Mesenchymal stem cell (in vitro differentiated cells and primary cell): ENCODE data around the gene BTBD6.

Source experiments
- DNase-seq: peaks from one replicate; pipeline ENCODE4 v3.0.0-alpha.2; 2013
- H2AFZ ChIP-seq: one replicate; pipeline ENCODE4 v1.6.1; 2013; ENCODE audit warnings: low read depth, mild to moderate bottlenecking, control low read depth, inconsistent platforms, low read length, moderate library complexity
- H2AK5ac ChIP-seq: 2 replicates; pipeline ENCODE4 v1.6.1; 2013; ENCODE audit warnings: low read length, moderate library complexity, mild to moderate bottlenecking, inconsistent platforms; ENCODE audit not compliant: severe bottlenecking
- H2BK120ac ChIP-seq: one replicate; pipeline ENCODE4 v1.6.1; 2013; ENCODE audit warnings: low read depth, mild to moderate bottlenecking, inconsistent platforms, low read length, moderate library complexity
- H2BK12ac ChIP-seq, 2 experiments: one replicate each; pipeline ENCODE4 v1.6.1; 2013; ENCODE audit warnings: inconsistent platforms in 2 of 2, low read length in 2 of 2, mild to moderate bottlenecking in 2 of 2, moderate library complexity in 2 of 2, control low read depth in 1 of 2
- H2BK15ac ChIP-seq: one replicate; pipeline ENCODE4 v1.6.1; 2013; ENCODE audit warnings: mild to moderate bottlenecking, low read depth, inconsistent platforms; ENCODE audit not compliant: poor library complexity, severe bottlenecking
- H2BK5ac ChIP-seq: 2 replicates; pipeline ENCODE4 v1.6.1; 2013; ENCODE audit warnings: low read depth, mild to moderate bottlenecking, low read length, control low read depth, inconsistent platforms; ENCODE audit not compliant: poor library complexity, severe bottlenecking
- H3K14ac ChIP-seq, 2 experiments: one replicate each; pipeline ENCODE4 v1.6.1; 2013; ENCODE audit warnings: inconsistent platforms in 2 of 2, low read length in 2 of 2, control low read depth in 1 of 2, mild to moderate bottlenecking in 1 of 2, moderate library complexity in 1 of 2
- H3K18ac ChIP-seq, 2 experiments: one replicate each; pipeline ENCODE4 v1.6.1; 2013; ENCODE audit warnings: inconsistent platforms in 2 of 2, low read length in 2 of 2, control low read depth in 1 of 2, low read depth in 1 of 2, mild to moderate bottlenecking in 1 of 2
- H3K23ac ChIP-seq, 2 experiments: one replicate each; pipeline ENCODE4 v1.6.1; 2013; ENCODE audit warnings: inconsistent platforms in 2 of 2, low read length in 2 of 2, mild to moderate bottlenecking in 2 of 2, moderate library complexity in 2 of 2, control low read depth in 1 of 2
- H3K27ac ChIP-seq: 2 replicates; pipeline ENCODE4 v1.5.1; 2013; ENCODE audit warnings: mild to moderate bottlenecking, moderate library complexity, low read length, control low read depth, inconsistent platforms; ENCODE audit not compliant: poor library complexity, severe bottlenecking
- H3K27me3 ChIP-seq, 2 experiments: 2 replicates each; pipeline versions ENCODE4 v1.6.1 to v1.7.0; 2013; ENCODE audit warnings: low read length in 2 of 2, mild to moderate bottlenecking in 2 of 2, moderate library complexity in 2 of 2, control low read depth in 1 of 2, inconsistent platforms in 1 of 2; ENCODE audit not compliant: control insufficient read depth in 1 of 2, insufficient read depth in 1 of 2
- H3K36me3 ChIP-seq, 2 experiments: 2 replicates each; pipeline versions ENCODE4 v1.6.1 to v1.7.0; 2013; ENCODE audit warnings: low read length in 2 of 2, control low read depth in 1 of 2, inconsistent platforms in 1 of 2, low read depth in 1 of 2, mild to moderate bottlenecking in 1 of 2; ENCODE audit not compliant: insufficient read depth in 2 of 2, control insufficient read depth in 1 of 2
- H3K4ac ChIP-seq, 2 experiments: one replicate each; pipeline ENCODE4 v1.6.1; 2013; ENCODE audit warnings: inconsistent platforms in 2 of 2, low read length in 2 of 2, mild to moderate bottlenecking in 2 of 2, moderate library complexity in 2 of 2, control low read depth in 1 of 2, low read depth in 1 of 2
- H3K4me1 ChIP-seq: 2 replicates; pipeline ENCODE4 v1.6.1; 2013; ENCODE audit warnings: low read depth, low read length, control low read depth; ENCODE audit not compliant: control insufficient read depth, insufficient read depth
- H3K4me2 ChIP-seq: 2 replicates; pipeline ENCODE4 v1.6.1; 2013; ENCODE audit warnings: low read length, mild to moderate bottlenecking, inconsistent platforms; ENCODE audit not compliant: poor library complexity, severe bottlenecking
- H3K4me3 ChIP-seq, 2 experiments: 2 replicates each; pipeline versions ENCODE4 v1.5.1 to v1.7.0; 2013; ENCODE audit warnings: low read length in 2 of 2, mild to moderate bottlenecking in 2 of 2, control low read depth in 1 of 2, low read depth in 1 of 2; ENCODE audit not compliant: insufficient read depth in 1 of 2
- H3K79me1 ChIP-seq: replicated peaks from 2 replicates; pipeline ENCODE4 v1.6.1; 2013; ENCODE audit warnings: mild to moderate bottlenecking, control low read depth, low read length, inconsistent platforms; ENCODE audit not compliant: poor library complexity, severe bottlenecking
- H3K9ac ChIP-seq: 2 replicates; pipeline ENCODE4 v1.7.0; 2013; ENCODE audit warnings: mild to moderate bottlenecking, low read length, moderate library complexity
- H3K9me3 ChIP-seq: 2 replicates; pipeline ENCODE4 v1.7.0; 2013; ENCODE audit warnings: mild to moderate bottlenecking, low read length; ENCODE audit not compliant: control insufficient read depth
- H4K8ac ChIP-seq: one replicate; pipeline ENCODE4 v1.6.1; 2013; ENCODE audit warnings: inconsistent platforms, mild to moderate bottlenecking, low read length, moderate library complexity
- H4K91ac ChIP-seq: one replicate; pipeline ENCODE4 v1.6.1; 2013; ENCODE audit warnings: mild to moderate bottlenecking, low read length, inconsistent platforms
- WGBS: methylation state at CpG from one replicate; pipeline ENCODE4 v1.1.7; 2013; ENCODE audit warnings: mixed read lengths; 5-methylcytosine and 5-hydroxymethylcytosine counted together

The BTBD6 gene

DNA sequence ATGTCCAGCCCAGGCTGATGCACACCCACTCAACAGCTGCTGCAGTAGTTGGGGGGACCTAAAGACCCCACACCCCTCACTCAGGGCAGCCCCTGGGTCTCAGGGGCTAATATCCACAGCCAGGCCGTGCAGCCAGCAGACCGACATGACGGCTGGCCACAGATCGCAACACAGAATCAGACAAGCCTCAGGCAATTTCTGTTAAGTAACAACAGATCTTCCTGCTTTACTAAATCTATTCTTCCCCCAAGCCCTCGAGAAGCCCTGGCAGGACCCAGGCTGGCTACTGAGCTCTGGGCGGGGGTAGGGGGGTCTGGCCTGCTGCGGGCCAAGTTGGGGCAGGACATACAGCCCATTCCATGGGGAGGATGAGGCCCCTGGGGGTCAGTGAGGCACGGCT, 39.2 kb upstream of the BTBD6 start:
- H2AFZ ChIP-seq: no peak overlapping the region
- no peak overlapping the region for H4K8ac ChIP-seq
- H3K27me3 ChIP-seq: peaks cover 0 to 4% of the 10 kb centered on the region in 2 experiments
- no peaks in the 10 kb centered on the region for H3K9me3 ChIP-seq
- no peak overlapping the region for H3K18ac ChIP-seq
- no peak overlapping the region for H2BK120ac ChIP-seq
- no peak overlapping the region for H4K91ac ChIP-seq
- no peak overlapping the region for H3K27ac ChIP-seq
- H3K9ac ChIP-seq: no peak overlapping the region
- no peak for DNase-seq
- peaks cover 31% of the 10 kb centered on the region for H3K4me1 ChIP-seq
- H2BK12ac ChIP-seq: no peak overlapping the region
- no peak overlapping the region for H2AK5ac ChIP-seq
- no peak overlapping the region for H2BK15ac ChIP-seq
- H3K4ac ChIP-seq: no peak overlapping the region
- no peak overlapping the region for H2BK5ac ChIP-seq
- H3K14ac ChIP-seq: no peak overlapping the region
- no peak overlapping the region for H3K23ac ChIP-seq
- no peak overlapping the region for H3K4me2 ChIP-seq
- peaks cover 2% of the 10 kb centered on the region for H3K79me1 ChIP-seq
- H3K36me3 ChIP-seq: peaks cover 5 to 66% of the 10 kb centered on the region in 2 experiments
- 93% methylated on average over 8 of the region's 8 CpGs for WGBS
- no peak overlapping the region for H3K4me3 ChIP-seq

DNA sequence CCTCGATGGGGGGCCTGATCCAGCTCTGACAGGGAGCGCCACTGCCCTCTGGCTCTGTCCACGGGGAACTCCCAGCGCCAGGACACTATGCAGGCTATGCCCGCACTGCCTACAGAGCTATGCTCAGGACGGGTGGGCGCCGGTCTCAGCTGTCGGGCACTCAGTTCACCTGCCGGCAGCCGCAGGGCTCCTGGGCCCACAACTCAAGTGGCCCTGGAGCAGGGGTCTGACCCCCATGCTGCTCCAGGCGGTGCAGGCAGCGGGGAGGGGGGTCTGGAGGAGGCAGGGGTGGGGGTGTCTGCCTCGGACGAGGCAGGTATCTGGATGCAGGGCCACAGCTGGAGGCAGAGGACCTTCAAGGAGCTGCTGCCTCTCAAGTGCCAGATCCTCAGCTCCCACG, 38.7 kb upstream of the BTBD6 start:
- 95% methylated on average over 16 of the region's 16 CpGs for WGBS
- no peak overlapping the region for H3K4me3 ChIP-seq
- no peak overlapping the region for H3K4ac ChIP-seq
- no peak overlapping the region for H2AFZ ChIP-seq
- H3K9ac ChIP-seq: no peak overlapping the region
- H2BK120ac ChIP-seq: no peak overlapping the region
- H2BK15ac ChIP-seq: no peak overlapping the region
- no peak overlapping the region for H3K27ac ChIP-seq
- H2BK5ac ChIP-seq: no peak overlapping the region
- H2AK5ac ChIP-seq: no peak overlapping the region
- H3K36me3 ChIP-seq: peaks cover 5 to 72% of the 10 kb centered on the region in 2 experiments
- H3K4me2 ChIP-seq: no peak overlapping the region
- H3K4me1 ChIP-seq: peaks cover 32% of the 10 kb centered on the region
- no peak for DNase-seq
- H3K27me3 ChIP-seq: no peaks in the 10 kb centered on the region
- no peaks in the 10 kb centered on the region for H3K9me3 ChIP-seq
- no peak overlapping the region for H3K14ac ChIP-seq
- no peak overlapping the region for H3K18ac ChIP-seq
- H3K79me1 ChIP-seq: peaks cover 5% of the 10 kb centered on the region
- no peak overlapping the region for H4K91ac ChIP-seq
- H3K23ac ChIP-seq: no peak overlapping the region
- H2BK12ac ChIP-seq: no peak overlapping the region
- H4K8ac ChIP-seq: no peak overlapping the region

DNA sequence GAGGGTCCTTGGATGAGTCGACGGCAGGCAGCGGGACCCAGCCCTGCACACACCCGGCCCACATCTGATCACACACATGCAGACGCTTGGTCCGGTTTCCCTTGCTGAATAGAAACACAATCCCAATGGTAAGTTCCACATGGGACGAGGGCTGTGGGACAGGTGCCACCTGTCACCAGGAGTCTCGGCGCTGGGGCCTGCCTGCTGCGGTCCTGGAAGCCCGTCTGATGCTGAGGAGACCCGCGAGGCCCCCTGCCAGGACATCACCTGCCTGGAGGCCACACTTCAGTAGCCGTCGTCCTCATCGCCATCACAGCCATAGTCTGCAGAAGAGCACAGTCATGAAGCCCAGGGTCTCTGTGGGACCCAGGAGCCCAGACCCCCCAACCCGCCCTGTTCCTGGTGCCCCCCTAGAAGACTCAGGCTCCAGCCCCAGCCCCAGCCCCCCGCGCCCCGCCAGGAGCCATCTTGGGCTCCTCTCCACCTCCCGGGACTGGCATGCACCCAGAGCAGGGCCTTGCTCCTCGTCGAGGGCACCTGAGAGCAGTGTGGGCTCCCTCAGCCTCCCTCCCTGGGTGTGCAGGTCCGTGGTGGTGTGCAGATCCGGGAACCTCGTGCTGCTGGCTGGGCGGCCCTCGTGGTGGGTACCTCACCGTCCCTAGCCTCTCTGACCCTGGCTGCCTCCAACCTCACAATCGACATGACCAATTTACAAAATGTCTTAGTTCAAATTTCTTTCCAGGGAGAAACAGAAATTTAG, 37.9 kb upstream of the BTBD6 start:
- Histone ChIP-seq H3K79me1 (peaks cover 5% of the 10 kb centered on the region), H2AK5ac (no peak overlapping the region), H3K14ac (no peak overlapping the region), H3K4me3 (no peak overlapping the region), H3K4ac (no peak overlapping the region), H3K23ac (no peak overlapping the region), H2AFZ (no peak overlapping the region), H3K4me1 (peaks cover 30% of the 10 kb centered on the region), H3K27ac (no peak overlapping the region), H3K9me3 (no peaks in the 10 kb centered on the region), H3K9ac (no peak overlapping the region), H2BK15ac (no peak overlapping the region), H2BK12ac (no peak overlapping the region), H2BK120ac (no peak overlapping the region), H3K27me3 (no peaks in the 10 kb centered on the region), H3K18ac (no peak overlapping the region), H3K36me3 (peaks cover 8 to 69% of the 10 kb centered on the region in 2 experiments), H3K4me2 (no peak overlapping the region), H4K8ac (no peak overlapping the region), H2BK5ac (no peak overlapping the region), H4K91ac (no peak overlapping the region)
- no peak for DNase-seq
- 95% methylated on average over 30 of the region's 30 CpGs for WGBS

DNA sequence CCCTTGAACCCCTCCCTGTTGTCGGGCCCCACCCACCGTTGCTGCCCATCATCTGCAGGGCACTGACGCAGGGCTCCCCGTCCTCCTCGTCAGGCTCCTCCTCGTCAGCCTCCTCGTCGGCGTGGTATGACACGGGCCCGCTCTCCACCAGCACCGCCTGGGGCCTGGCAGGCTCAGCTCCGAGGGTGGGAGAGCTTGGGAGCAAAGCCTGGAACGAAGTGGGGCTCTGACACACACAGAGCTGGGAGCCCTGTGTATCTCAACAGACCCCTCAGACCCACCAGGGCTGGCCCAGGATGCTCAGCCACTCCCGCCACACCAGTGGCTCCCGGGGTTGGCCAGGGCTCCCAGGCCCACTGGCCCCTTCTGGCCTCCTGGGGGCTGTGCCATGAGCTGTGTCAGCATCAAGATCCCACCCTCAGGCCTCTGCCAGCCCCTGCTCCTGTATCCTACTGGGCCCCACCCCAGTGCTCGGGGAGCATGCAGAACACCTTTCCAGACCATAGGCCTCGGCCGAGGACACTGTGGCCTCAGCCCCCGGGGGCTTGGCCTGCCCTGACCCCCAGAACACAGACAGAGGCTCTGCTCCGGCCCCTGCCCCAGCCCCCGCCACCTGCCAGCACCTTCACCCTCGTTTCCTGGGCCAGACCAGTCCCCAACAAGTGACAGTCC, 37.1 kb upstream of the BTBD6 start:
- DNase-seq: no peak
- peaks cover 13 to 69% of the 10 kb centered on the region in 2 experiments for H3K36me3 ChIP-seq
- H3K4me3 ChIP-seq: no peak overlapping the region
- no peak overlapping the region for H3K27ac ChIP-seq
- H3K18ac ChIP-seq: no peak overlapping the region
- 93% methylated on average over 22 of the region's 23 CpGs for whole genome bisulfite sequencing
- H3K4ac ChIP-seq: no peak overlapping the region
- no peak overlapping the region for H4K8ac ChIP-seq
- no peak overlapping the region for H2AK5ac ChIP-seq
- no peak overlapping the region for H2BK120ac ChIP-seq
- no peaks in the 10 kb centered on the region for H3K27me3 ChIP-seq
- H2BK15ac ChIP-seq: no peak overlapping the region
- H2BK12ac ChIP-seq: no peak overlapping the region
- peaks cover 5% of the 10 kb centered on the region for H3K79me1 ChIP-seq
- no peak overlapping the region for H3K9ac ChIP-seq
- H2BK5ac ChIP-seq: no peak overlapping the region
- no peak overlapping the region for H3K4me2 ChIP-seq
- no peak overlapping the region for H4K91ac ChIP-seq
- H2AFZ ChIP-seq: no peak overlapping the region
- H3K14ac ChIP-seq: no peak overlapping the region
- H3K4me1 ChIP-seq: peaks cover 31% of the 10 kb centered on the region
- no peak overlapping the region for H3K23ac ChIP-seq
- no peaks in the 10 kb centered on the region for H3K9me3 ChIP-seq
